WTC11 (cell line): ENCODE measurements around the gene BPTF.

ENCODE experiments used
- CREB1 ChIP-seq: sonication (generic); formaldehyde crosslinking; IDR thresholded peaks from 2 replicates; pipeline ENCODE4 v1.8.0; 2023; ENCODE audit warnings: mild to moderate bottlenecking, missing genetic modification reagents
- ESRRA ChIP-seq: sonication (generic); formaldehyde crosslinking; IDR thresholded peaks from 2 replicates; pipeline ENCODE4 v1.8.1; 2022; ENCODE audit warnings: mild to moderate bottlenecking, missing genetic modification reagents, borderline replicate concordance
- FOXJ3 ChIP-seq: sonication (generic); formaldehyde crosslinking; IDR thresholded peaks from 2 replicates; pipeline ENCODE4 v1.9.0; 2021; ENCODE audit warnings: missing genetic modification reagents, mild to moderate bottlenecking, borderline replicate concordance
- SP1 ChIP-seq: sonication (generic); formaldehyde crosslinking; conservative IDR thresholded peaks from 2 replicates; pipeline ENCODE4 v1.8.1; 2022; ENCODE audit warnings: missing genetic modification reagents
- ZNF138 ChIP-seq: sonication (generic); formaldehyde crosslinking; conservative IDR thresholded peaks from 2 replicates; pipeline ENCODE4 v1.8.1; 2022; ENCODE audit warnings: mild to moderate bottlenecking, moderate library complexity, missing genetic modification reagents
- TF ChIP-seq, protein P1 (sequence below): fragments of 200-600 bp; IDR thresholded peaks from 2 replicates; pipeline ENCODE4 v1.8.0; 2022; ENCODE audit warnings: antibody characterized with exemption
- TF ChIP-seq, protein P2 (sequence below): sonication (generic); formaldehyde crosslinking; IDR thresholded peaks from 2 replicates; pipeline ENCODE4 v1.8.0; 2022; ENCODE audit warnings: mild to moderate bottlenecking, missing genetic modification reagents
- TF ChIP-seq, protein P3 (sequence below): sonication (generic); formaldehyde crosslinking; IDR thresholded peaks from 2 replicates; pipeline ENCODE4 v1.8.0; 2022; ENCODE audit warnings: mild to moderate bottlenecking, missing genetic modification reagents
- TF ChIP-seq, protein P4 (sequence below): sonication (generic); formaldehyde crosslinking; IDR thresholded peaks from 2 replicates; pipeline ENCODE4 v1.8.1; 2023; ENCODE audit warnings: mild to moderate bottlenecking, missing genetic modification reagents
- TF ChIP-seq, protein P5 (sequence below): fragments of 250-450 bp; sonication (Bioruptor Pico); IDR thresholded peaks from 2 replicates; pipeline ENCODE4 v2.1.2; 2022; ENCODE audit warnings: mild to moderate bottlenecking, moderate library complexity
- TF ChIP-seq, protein P6 (sequence below): sonication (generic); formaldehyde crosslinking; IDR thresholded peaks from 2 replicates; pipeline ENCODE4 v1.8.1; 2023; ENCODE audit warnings: mild to moderate bottlenecking, moderate library complexity, missing genetic modification reagents
- TF ChIP-seq, protein P7 (sequence below): sonication (generic); formaldehyde crosslinking; IDR thresholded peaks from 2 replicates; pipeline ENCODE4 v1.8.1; 2022; ENCODE audit warnings: low read depth, mild to moderate bottlenecking, moderate library complexity, missing genetic modification reagents, borderline replicate concordance

DNA sequence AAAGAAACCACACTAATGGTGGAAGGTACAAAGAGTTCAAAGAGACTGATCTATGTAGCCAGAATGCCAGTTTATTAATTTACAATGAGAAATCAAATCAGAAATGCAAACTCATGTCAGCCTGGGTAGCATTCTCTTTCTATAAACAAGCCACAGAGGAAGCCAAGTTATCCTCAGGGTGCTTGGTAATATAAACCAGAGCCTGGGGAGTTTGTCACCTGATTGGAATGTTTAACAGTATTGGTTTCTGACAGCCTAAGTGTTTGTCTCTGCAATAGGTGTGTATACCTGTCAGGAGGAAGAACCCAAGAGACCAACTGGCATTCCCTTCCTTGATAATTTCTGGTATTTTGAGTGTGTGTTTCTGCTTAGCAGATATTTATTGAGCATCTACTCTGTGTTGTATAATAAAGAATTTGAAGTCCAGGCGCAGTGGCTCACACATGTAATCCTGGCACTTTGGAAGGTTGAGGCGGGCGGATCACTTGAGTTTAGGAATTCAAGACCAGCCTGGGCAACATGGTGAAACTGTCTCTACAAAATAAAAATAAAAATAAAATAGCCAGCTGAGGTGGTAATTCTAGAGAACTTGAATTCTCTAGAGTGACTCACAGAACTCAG, 174.1 kb downstream of the BPTF start:
- TF ChIP-seq, protein P1, sequence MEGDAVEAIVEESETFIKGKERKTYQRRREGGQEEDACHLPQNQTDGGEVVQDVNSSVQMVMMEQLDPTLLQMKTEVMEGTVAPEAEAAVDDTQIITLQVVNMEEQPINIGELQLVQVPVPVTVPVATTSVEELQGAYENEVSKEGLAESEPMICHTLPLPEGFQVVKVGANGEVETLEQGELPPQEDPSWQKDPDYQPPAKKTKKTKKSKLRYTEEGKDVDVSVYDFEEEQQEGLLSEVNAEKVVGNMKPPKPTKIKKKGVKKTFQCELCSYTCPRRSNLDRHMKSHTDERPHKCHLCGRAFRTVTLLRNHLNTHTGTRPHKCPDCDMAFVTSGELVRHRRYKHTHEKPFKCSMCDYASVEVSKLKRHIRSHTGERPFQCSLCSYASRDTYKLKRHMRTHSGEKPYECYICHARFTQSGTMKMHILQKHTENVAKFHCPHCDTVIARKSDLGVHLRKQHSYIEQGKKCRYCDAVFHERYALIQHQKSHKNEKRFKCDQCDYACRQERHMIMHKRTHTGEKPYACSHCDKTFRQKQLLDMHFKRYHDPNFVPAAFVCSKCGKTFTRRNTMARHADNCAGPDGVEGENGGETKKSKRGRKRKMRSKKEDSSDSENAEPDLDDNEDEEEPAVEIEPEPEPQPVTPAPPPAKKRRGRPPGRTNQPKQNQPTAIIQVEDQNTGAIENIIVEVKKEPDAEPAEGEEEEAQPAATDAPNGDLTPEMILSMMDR, result no peak
- TF ChIP-seq SP1 (CRISPR knock-in tag) (no peak), ZNF138 (CRISPR knock-in tag) (no peak), ESRRA (CRISPR knock-in tag) (no peak), FOXJ3 (CRISPR knock-in tag) (no peak), CREB1 (CRISPR knock-in tag) (no peak)
- TF ChIP-seq, protein P2, sequence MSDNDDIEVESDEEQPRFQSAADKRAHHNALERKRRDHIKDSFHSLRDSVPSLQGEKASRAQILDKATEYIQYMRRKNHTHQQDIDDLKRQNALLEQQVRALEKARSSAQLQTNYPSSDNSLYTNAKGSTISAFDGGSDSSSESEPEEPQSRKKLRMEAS, result no peak
- TF ChIP-seq, protein P3, sequence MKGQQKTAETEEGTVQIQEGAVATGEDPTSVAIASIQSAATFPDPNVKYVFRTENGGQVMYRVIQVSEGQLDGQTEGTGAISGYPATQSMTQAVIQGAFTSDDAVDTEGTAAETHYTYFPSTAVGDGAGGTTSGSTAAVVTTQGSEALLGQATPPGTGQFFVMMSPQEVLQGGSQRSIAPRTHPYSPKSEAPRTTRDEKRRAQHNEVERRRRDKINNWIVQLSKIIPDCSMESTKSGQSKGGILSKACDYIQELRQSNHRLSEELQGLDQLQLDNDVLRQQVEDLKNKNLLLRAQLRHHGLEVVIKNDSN (CRISPR knock-in tag), result no peak
- TF ChIP-seq, protein P4, sequence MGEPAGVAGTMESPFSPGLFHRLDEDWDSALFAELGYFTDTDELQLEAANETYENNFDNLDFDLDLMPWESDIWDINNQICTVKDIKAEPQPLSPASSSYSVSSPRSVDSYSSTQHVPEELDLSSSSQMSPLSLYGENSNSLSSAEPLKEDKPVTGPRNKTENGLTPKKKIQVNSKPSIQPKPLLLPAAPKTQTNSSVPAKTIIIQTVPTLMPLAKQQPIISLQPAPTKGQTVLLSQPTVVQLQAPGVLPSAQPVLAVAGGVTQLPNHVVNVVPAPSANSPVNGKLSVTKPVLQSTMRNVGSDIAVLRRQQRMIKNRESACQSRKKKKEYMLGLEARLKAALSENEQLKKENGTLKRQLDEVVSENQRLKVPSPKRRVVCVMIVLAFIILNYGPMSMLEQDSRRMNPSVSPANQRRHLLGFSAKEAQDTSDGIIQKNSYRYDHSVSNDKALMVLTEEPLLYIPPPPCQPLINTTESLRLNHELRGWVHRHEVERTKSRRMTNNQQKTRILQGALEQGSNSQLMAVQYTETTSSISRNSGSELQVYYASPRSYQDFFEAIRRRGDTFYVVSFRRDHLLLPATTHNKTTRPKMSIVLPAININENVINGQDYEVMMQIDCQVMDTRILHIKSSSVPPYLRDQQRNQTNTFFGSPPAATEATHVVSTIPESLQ (CRISPR knock-in tag), result no peak
- TF ChIP-seq, protein P5, sequence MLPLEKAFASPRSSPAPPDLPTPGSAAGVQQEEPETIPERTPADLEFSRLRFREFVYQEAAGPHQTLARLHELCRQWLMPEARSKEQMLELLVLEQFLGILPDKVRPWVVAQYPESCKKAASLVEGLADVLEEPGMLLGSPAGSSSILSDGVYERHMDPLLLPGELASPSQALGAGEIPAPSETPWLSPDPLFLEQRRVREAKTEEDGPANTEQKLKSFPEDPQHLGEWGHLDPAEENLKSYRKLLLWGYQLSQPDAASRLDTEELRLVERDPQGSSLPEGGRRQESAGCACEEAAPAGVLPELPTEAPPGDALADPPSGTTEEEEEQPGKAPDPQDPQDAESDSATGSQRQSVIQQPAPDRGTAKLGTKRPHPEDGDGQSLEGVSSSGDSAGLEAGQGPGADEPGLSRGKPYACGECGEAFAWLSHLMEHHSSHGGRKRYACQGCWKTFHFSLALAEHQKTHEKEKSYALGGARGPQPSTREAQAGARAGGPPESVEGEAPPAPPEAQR (CRISPR knock-in tag), result no peak
- TF ChIP-seq, protein P6, sequence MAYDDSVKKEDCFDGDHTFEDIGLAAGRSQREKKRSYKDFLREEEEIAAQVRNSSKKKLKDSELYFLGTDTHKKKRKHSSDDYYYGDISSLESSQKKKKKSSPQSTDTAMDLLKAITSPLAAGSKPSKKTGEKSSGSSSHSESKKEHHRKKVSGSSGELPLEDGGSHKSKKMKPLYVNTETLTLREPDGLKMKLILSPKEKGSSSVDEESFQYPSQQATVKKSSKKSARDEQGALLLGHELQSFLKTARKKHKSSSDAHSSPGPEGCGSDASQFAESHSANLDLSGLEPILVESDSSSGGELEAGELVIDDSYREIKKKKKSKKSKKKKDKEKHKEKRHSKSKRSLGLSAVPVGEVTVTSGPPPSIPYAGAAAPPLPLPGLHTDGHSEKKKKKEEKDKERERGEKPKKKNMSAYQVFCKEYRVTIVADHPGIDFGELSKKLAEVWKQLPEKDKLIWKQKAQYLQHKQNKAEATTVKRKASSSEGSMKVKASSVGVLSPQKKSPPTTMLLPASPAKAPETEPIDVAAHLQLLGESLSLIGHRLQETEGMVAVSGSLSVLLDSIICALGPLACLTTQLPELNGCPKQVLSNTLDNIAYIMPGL (CRISPR knock-in tag), result no peak
- TF ChIP-seq, protein P7, sequence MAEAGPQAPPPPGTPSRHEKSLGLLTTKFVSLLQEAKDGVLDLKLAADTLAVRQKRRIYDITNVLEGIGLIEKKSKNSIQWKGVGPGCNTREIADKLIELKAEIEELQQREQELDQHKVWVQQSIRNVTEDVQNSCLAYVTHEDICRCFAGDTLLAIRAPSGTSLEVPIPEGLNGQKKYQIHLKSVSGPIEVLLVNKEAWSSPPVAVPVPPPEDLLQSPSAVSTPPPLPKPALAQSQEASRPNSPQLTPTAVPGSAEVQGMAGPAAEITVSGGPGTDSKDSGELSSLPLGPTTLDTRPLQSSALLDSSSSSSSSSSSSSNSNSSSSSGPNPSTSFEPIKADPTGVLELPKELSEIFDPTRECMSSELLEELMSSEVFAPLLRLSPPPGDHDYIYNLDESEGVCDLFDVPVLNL (CRISPR knock-in tag), result no peak
